Measurements from ENCODE around the gene PRG2.

DNA sequence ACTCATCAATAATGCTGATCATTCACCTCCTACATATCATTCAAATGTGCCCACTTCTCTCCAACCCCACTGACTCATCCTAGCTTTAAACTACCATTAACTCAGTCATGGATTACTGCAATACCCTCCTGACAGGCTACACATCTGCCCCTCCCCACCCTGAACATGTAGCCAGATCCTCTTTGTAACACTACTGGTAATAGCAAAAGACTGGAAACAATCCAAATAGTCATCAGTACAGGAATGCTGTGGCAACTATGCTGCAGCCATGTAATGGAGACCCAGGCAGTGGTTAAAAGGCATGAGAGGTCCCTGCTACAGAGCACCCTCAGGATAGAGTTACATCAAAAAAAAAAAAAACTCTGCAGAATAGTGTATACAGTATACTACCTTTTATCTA lies 19.8 kb upstream of the PRG2 start:
- TF ChIP-seq, protein P1, sequence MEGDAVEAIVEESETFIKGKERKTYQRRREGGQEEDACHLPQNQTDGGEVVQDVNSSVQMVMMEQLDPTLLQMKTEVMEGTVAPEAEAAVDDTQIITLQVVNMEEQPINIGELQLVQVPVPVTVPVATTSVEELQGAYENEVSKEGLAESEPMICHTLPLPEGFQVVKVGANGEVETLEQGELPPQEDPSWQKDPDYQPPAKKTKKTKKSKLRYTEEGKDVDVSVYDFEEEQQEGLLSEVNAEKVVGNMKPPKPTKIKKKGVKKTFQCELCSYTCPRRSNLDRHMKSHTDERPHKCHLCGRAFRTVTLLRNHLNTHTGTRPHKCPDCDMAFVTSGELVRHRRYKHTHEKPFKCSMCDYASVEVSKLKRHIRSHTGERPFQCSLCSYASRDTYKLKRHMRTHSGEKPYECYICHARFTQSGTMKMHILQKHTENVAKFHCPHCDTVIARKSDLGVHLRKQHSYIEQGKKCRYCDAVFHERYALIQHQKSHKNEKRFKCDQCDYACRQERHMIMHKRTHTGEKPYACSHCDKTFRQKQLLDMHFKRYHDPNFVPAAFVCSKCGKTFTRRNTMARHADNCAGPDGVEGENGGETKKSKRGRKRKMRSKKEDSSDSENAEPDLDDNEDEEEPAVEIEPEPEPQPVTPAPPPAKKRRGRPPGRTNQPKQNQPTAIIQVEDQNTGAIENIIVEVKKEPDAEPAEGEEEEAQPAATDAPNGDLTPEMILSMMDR (IDR thresholded peaks at IDR 0.05): no peak
- TF ChIP-seq EZH2 (IDR thresholded peaks at IDR 0.05; ENCODE audit: borderline replicate concordance, insufficient read depth, low read depth, low read length, poor library complexity, severe bottlenecking): no peak

Measured in B cell (primary cell).